GM19467 (cell line): ENCODE measurements around the gene NIM1K.
"Not testable (repeated sequence)": the region's sequence is repeated elsewhere in the genome, so short reads cannot be mapped to it uniquely, and the experiment has no call there.

ENCODE experiments used
- ATAC-seq: cut with Tn5 transposase; IDR thresholded peaks from one replicate; pipeline ENCODE4 v1.9.1; 2021; ENCODE audit warnings: mild to moderate bottlenecking, moderate library complexity; ENCODE audit not compliant: unreplicated experiment

NIM1K gene

DNA sequence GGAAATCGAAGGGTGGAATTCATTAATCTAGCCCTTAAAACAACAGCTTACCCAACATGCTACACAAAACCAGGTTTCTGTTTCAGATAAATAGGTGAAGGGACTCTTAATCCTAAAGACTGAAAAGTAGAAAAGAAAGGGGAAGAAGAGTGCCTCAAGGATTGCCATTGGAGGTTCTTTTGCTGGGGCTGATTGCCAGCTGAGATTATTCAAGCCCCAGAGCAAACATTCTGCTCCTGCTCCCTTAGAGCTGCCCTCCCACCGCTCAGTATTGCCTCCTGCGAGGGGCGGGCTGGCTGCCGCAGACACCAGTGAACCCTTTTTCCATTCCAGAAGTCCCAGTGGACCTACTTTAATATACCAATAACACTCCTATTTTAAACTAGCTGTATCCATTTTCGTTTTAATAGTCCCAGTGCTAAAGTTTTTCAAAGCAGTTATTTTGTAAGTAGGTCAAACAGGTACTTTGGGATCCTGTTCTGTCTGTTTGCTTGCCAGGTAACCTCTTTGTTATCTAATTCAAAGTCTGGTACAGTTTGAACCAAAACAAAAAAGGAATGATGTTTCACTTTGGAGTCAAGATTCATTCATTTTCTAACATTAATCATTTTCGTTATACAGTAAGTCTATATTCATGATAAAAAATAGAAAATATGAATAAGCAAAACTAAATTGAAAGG lies 82.5 kb downstream of the NIM1K start:
- no peak for ATAC-seq

DNA sequence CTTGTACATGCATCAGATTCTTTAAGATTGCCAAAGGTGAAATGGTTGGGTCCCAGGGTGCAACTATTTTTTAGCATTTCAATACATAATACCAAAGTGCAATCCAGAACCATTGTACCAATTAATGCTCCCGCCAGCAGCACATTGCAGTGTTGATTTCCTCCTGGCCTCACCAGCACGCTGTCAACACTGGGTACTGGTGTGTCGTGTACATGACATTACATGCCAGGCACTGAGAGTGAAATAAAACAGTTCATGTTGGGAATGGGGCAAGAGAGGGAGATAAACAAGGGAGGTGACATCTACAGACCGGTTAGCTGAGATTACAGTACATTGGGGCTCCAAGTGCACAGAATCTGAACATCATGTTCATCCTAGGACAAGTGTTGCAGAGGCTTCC lies 83.4 kb downstream of the NIM1K start:
- no peak for ATAC-seq

DNA sequence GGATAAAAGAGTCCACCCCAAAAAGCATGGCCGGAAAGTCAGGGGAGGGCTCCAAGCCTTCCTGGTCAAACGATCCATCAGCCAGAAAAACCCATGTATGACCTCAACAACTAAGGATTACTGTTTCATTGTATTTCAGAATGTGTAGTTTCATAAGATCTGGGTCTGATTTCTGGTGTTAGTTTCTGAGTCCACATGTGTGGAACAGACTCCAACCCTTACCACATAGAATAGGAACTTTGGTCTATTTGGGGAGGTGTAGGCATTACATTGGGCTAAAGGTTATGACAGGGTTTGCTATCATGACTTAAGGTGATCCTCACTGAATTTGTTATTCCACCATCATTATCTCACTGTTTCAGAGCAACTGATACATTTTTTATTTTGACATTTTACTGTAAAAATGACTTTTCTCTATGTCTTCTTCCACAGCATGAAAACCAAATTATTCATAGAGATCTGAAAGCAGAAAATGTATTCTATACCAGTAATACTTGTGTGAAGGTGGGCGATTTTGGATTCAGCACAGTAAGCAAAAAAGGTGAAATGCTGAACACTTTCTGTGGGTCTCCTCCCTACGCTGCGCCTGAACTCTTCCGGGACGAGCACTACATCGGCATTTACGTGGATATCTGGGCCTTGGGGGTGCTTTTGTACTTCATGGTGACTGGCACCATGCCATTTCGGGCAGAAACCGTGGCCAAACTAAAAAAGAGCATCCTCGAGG lies 87.7 kb downstream of the NIM1K start:
- no peak for ATAC-seq

DNA sequence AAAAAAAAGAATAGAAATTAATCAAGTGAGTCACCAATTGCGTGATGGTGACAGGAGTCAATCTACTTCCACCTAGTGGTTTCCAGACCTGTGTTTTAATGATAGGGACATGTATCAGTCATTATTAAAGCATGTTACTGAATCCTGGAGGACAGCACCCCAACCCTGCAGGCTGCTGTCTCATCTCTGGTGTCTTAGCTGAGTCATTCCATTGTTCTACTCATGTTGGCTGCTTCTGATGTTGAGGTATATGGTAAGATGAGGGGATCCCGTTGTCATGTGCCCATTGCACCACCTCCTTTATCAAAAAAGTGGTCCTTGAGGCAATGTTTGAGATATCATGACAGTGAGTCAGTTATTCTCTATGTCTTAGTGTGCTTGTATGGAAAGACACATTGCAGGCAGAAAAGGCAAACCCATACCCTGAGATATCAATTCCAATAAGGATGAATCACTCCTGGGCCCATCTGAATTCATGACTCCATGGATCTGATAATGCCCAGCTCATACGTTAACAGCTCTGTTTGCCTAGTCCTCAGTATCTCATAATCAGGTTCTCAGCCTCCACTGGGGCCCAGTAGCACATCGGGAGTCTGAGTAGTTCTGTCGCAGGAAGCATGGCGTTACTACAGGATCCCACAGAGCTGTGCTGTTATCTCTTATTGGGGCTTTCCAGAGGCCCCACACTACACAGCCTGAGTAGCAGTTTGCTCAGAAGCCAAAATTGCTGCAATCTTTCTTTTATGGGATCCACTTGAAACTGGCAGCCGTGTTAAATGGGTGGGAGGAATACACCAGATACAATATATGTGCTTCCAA lies 90.0 kb downstream of the NIM1K start:
- no peak for ATAC-seq

DNA sequence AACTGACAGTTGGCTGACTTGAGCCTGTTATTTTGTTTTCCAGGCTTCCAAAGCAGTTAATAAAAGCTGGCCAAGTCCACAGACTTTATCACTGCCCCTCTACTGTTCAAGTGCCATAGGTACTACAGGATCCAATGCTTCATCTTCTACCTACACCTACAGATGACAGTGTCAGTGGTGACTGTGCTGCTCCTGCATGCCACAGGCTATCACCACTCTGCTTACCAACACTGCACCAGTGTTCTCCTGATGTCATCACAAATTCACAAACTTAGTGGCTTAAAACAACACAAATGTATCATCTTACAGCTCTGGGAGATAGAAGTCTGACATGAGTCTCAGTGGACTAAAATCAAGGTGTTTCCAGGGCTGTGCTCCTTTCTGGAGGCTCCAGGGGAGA lies 94.6 kb downstream of the NIM1K start:
- ATAC-seq: no peak

DNA sequence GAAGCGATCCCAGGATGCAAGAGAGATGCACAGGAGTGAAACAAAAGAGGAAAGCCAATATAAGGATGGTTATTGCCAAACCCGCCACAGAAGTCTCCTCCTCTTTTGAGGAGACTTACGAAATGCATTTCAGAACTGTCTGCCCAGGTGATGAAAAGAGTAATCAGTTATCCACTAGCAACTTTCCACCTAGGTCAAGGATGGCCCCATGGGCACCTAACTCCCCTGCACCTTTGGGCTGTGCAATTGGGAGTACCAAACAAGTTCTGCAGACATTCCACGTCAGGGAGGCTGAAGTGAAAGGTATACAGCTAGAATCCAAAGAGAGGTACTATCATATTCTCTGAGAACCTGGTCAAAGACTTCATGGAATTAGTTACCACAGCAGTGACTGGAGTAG lies 95.5 kb downstream of the NIM1K start:
- no peak for ATAC-seq

DNA sequence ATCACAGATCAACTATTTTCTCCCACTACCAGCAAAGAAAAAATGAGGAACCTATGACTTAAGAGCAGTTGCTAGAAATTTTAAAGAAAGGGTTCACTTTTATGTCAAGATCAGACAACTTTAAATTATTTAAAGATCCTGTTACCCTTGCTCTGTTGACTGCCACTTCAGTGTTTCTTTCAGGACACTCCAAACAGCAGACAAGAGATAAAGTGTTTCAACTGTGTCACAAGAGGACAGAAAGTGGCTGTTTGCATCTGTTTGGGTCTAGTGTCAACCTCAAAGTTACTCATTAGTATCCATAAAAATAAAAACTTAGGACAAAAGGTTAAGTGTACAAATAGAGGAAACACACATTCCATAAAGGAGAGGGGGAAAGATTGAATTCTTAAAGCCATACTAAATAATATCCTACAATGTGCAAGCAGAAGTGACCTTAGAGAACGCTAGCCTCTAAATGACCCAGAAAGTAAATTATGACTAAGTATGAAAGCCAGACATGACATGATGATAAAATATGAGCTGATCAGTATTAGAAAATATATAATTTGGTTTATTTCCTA lies 96.3 kb downstream of the NIM1K start:
- no peak for ATAC-seq

DNA sequence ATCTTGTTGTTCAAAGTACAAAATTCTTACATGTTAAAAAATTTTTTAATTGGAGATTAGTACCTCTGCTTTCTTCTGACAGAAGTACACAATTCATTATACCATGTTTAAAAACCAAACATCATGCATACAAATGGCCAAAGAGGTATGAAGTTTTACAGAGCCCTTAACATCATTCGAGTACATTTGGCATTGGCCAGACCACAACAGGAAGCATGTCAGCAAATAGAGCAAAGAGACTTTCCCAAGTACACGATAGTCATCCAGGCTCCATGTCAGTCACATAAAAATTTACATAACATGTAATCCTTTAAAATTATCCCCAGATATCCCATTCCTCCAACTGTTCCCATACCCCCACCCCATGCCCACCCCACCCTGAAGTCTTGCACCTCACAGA lies 98.7 kb downstream of the NIM1K start:
- ATAC-seq: no peak

DNA sequence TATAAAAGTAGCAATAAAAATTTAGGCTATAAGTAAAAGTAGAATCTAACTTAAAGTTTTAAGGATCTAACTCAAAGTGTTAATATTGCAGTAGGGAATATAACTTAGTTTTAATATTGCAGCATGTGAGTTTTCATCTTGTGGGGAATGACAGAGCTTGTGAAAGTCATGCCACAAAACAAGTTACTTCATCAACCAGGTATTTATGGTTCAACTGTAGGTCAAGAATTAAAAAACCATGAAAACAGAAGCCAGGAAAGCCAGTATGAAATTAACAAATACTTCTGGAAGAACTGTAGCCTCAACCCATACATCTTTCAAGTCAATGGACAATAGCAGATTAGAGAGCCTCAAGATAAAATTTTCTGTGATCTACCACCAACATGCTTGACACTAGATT lies 102.2 kb downstream of the NIM1K start:
- ATAC-seq: no peak

DNA sequence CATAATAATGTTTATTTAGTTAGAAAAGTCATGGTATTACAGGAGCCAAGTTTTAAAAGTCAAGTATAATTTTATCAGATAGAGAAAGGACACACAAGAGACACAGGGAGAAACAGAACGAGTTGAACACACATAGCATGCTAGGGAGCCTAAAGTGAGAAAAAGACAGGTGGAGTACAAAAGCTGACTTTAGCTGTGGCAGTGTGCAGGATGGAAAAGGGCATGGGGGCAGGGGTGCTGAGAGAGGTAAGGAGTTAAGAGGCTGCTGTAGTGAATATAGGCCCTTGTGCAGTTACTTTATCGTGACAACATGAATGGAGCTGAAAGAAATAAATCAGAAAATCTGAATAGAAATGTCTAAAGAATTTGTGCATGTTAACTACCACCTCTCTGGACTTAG lies 103.2 kb downstream of the NIM1K start:
- no peak for ATAC-seq

DNA sequence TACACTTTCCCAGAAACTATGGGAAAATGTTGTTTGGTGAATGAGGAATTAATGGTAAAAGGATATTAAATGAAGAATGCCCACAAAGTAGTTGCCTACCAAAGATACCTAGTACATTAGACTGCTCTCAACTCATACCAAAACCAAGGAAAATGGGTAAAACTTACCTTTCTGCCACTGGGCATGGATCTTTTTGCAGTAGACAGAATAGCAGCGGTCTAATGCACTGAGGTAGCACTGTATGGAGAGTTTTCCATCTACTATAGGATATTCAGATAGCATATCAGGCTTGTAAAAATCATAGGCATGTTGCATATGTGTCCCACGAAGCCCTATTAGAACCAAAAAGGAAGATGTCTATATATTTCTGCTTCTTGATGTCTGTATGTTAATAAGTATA lies 104.8 kb downstream of the NIM1K start:
- ATAC-seq: no peak

DNA sequence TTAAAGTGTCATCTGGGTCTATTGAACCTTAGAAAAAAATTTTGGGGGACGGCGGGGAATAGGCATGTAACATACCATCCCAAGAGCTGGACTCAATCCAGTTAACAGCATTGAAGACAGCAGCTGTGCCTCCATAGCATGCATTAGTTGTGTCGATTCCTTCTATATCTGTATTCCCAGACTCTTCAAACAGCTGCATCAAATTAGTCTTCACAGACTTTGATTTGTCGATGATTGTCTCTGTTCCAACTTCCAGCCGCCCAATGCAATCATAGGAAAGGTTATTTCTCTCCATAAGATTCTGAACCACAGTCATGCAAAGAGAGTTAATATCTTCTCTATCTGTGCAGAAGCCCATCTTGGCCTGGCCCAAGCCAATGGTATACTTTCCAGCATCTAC lies 106.4 kb downstream of the NIM1K start:
- ATAC-seq: no peak

DNA sequence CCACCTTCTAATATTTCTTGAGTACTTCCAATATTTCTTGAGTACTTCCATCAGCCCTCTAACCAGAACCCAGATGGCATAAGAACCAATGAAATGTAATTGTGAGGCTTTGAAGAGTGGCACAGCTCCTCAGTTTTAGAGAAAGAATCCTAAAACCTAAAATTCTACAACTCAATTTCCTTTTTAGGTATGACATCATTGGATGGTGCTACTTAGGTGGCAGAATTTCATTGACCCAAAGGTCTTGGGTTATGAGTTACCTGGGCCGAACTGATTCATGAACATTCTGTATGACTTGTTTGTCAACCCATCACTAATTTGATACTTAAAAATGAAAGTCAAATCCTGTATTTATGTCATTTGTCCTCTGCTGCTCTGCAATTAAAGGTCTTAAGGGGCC lies 108.1 kb downstream of the NIM1K start:
- ATAC-seq: no peak

DNA sequence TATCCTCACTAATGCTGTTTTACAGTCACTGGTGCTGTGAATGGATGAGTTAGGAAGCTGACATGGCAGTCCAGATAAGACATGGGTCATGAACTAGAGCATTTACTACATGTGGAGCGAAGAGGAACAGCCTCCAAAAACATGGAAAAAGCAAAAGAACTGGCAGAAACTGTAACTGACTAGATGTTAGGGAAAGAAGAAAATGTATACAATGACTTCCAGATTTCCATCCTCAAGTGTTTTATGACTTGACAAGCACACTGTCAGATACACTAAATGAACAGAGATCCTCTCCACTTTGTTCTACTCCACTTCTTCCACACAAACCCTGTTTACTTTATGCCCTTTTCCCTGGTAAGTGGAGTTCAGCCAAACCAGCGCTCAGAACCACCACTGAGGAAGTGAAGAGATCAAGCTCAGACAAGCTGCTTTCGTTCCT lies 109.6 kb downstream of the NIM1K start:
- no peak for ATAC-seq

DNA sequence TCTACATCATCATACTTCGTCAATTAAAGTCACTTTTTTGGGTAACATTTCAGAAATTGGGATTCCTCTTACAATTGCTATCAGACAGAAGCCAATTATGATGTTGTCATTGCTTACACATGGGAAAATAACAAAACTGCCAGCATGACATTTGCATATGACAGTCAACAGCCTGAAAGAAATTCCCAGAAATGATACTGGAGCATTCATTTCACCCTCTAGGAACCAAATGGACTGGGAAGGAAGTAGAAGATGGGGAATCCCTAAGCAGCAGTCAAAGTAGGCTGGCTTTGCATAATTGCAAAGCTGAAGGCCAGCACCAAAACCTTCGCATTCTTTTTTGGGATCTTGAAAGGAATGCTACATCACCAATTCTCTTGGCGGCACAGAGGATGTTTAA lies 110.5 kb downstream of the NIM1K start:
- no peak for ATAC-seq

DNA sequence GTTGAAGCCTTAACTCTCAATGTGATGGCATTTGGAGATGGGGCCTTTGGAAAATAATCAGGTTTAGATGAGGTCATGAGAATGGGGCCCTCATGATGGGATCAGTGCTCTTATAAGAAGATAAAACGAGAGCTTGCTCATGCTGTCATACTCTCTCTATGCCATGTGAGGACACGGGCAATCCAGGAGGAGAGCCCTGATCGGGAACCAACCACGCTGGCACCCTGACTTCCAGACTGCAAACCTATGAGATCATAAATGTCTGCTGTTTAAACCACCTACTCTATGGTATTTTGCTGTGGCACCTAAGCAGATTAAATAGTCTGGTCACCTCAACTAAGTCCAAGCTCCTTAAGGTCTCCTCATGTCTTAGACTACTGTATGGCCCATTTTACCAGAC lies 111.2 kb downstream of the NIM1K start:
- no peak for ATAC-seq

DNA sequence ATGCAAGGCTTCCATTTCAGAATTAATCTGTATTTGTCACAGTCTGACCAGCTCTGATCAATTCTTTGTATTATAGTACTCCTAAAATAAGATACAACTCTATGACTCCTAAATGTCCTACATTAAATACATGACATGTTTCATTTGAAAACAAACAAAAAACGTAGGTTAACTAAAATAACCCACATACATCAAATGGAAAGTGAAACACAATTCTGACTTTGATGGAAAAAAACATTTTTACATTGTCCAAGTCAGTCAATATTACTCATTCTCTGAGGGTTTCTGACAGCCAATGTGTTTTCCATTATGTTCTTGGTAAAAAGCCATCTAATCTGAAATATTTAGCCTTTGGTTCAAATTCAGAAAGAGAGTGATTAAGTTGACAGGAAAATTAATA lies 112.5 kb downstream of the NIM1K start:
- peak; percentile 44 for ATAC-seq

DNA sequence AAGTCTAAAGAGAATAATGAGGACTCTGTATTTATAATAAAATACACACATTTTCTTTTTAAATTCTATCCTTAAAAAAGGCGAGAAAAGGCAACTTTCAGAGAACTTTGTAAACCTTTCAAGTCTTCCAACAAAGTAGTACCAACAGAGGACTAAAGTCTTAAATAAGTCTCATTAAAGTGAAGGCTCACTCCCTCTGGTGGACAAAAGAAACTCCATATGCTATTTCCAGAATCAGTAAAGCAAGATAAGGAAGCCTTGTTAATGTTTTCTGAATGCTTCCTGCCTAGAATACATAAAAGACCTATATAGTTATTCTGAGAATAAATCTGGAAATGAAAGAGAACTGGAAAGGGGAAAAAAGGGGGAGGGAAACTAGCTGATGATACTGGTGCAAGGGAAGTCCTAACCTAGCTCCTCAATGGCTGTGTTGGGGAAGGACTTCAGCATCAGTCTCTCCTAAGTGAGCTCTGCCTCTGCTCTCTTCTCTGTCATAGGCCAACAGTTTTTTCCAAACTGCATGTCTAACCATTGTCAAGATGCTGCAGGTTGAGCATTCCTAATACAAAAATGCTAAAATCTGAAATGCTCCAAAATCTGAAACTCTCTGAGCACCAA lies 114.0 kb downstream of the NIM1K start:
- no peak for ATAC-seq

DNA sequence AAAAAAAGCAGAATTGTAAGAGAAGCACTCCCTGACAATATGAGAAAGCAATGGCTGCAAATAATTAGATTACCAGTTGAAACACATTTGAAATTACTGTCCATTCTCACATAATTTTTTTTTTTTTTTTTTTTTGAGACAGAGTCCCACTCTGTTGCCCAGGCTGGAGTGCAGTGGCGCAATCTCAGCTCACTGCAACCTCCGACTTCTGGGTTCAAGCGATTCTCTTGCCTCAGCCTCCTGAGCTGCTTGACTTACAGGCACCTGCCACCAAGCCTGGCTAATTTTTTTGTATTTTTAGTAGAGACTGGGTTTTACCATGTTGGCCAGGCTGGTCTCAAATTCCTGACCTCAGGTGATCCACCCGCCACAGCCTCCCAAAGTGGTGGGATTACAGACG lies 114.9 kb downstream of the NIM1K start:
- not testable (repeated sequence) for ATAC-seq

DNA sequence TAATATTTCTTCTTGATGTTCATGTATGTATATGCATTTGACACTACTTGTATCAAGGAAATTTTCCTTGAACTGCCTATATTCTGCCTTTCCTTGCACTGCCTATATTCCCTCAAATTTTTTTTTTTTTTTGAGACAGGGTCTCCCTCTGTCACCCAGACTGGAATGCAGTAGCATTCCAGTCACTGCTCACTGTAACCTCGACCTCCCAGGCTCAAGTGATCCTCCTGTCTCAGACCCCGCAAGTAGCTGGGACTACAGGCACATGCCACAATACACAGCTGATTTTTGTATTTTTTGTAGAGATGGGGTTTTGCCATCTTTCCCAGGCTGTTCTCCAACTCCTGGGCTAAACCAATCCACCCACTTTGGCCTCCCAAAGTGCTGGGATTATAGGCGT lies 117.1 kb downstream of the NIM1K start:
- no peak for ATAC-seq

DNA sequence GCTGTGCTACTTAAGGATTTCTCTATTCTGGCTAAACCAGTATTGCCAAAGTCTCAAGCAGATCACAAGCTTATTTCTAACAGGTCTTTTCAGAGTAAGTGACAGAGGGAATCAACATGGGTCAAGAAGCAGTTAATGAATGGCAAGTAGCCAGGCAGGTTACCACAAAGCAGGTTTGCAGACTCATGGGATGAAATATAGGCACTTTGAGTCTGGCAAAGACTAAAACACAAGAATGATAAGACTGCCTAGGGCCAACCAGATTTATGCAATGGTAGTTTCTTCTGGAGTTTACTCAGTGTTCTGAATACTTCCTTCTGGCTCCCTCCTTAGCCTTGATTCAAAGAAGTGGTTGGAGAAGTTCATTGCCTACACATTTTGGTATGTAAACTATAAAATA lies 117.6 kb downstream of the NIM1K start:
- ATAC-seq: no peak
